Measurements from ENCODE around the gene PRKCD. TPM values are rescaled to one million over a fixed set of nuclear protein-coding genes. Genes with fewer than 3 reads are reported as not detected.

Gene PRKCD
- total RNA-seq, 2 donors from 2014 or later, result 14.1 to 34.9 TPM

Other genes with a start within 250 kb of the PRKCD start
- gene SFMBT1, start 115.1 kb upstream of the PRKCD start, total RNA-seq, result 10 to 100 TPM; 20.0 to 25.5 TPM
- 10 to 100 TPM; 33.1 to 51.6 TPM for gene RFT1, start 30.8 kb upstream of the PRKCD start, total RNA-seq
- 100 to 1,000 TPM; 171 to 339 TPM for gene TKT, start 94.8 kb downstream of the PRKCD start, total RNA-seq
- gene DCP1A, start 186.3 kb downstream of the PRKCD start, total RNA-seq, result 10 to 100 TPM; 28.3 to 31.1 TPM